Stimulated activated CD4-positive, alpha-beta T cell treated with anti-CD3 and anti-CD28 coated beads, TNF-alpha, amount 100 ng/mL, for 4 hours (primary cell): ENCODE results near the gene TRIM39.
"Not testable (repeated sequence)": the region's sequence is repeated elsewhere in the genome, so short reads cannot be mapped to it uniquely, and the experiment has no call there.

Experiments used
- DNase-seq, 3 experiments: peaks; one replicate each; pipeline ENCODE4 v3.0.0-alpha.2; 2020; ENCODE audit warnings: low read depth in 3 of 3

The TRIM39 gene

DNA sequence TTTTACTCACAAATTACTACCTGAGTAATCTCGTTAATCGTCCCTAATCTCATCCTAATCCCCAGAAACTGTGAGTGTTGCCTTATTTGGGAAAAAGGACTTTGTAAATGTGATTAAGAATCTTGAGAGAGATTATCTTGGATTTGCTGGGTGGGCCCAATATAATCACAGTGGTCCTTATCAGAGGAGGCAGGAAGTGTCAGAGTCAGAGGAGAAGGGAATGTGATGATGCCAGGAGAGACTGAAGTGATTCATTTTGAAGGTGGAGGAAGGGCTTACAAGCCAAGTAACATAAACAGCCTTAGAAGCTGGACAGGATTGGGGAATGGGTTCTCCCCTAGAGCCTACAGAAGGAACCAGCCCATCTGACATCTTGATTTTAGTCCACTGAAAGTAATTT lies 34.9 kb downstream of the TRIM39 start:
- no peak for DNase-seq

DNA sequence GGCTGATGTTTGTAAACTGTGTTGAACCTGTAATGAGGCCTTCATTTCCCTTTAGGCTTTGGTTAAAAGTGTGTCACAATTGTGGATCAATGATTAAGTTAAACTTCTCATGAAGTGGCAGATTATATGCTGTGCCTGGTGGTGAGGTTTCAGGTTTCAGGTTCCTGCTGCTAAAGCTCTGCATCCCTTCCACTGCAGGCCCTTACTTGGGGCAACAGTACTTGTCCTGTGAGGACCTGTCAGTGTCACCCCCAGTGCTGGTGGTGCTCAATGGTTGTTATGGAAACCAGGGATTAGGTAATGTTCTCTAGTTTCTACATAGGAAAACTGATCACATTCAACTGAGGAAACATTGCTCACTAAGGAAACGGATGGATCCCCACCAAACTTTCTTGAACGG lies 36.7 kb downstream of the TRIM39 start:
- no peak for DNase-seq

DNA sequence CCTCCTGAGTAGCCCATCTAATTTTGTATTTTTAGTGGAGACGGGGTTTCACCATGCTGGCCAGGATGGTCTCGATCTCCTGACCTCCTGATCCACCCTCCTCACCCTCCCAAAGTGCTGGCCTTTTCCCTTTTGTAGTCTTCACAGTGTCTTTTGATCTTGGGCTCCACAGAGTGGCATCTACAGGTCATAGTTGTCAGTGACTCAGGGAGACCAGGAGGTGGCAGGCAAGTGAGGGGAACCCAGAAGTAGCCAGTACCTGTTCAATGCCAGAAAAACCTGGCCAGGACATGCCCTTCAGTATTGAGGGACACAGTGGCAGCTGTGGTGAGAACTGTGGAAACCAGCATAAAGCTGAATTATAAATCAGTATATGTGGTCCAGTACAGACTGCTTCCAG lies 37.9 kb downstream of the TRIM39 start:
- no peak for DNase-seq

DNA sequence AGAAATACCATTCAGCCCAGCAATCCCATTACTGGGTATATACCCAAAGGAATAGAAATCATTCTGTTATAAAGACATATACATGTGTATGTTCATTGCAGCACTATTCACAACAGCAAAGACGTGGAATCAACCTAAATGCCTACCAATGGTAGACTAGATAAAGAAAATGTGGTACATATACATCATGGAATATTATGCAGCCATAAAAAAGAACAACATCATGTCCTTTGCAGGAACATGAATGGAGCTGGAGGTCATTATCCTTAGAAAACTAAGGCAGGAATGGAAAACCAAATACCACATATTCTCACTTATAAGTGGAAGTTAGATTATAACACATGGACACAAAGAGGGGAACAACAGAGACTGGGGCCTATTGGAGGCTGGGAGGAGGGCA lies 42.6 kb downstream of the TRIM39 start:
- DNase-seq: not testable (repeated sequence)

DNA sequence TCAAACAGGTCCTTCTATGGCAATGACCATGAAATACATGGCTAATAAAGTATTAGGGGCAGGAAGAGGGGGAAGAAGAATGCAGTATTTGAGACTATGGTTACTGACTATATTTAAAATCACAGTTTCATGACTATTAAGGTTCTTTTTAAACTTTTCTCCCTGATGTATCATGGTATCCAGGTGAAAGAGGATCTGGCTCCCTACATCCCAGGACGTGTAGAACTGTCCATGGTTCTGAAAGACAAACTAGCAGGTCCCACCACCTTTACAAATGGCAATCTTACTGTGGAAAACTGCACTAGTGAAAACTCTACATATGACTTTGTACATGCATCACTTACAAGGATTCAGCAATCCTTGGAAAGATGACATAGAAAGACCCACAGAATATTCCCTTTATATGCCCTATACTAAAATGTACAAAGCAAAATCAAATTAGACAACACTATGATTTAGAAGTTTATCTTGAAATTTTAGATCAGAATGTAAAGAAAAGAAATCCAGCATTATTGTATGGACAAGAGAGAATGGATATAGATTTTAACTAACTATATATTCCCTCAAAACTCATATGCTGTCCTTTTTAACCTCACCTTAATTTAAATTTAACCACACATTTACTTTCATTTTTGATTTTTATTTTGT lies 51.7 kb downstream of the TRIM39 start:
- no peak for DNase-seq

DNA sequence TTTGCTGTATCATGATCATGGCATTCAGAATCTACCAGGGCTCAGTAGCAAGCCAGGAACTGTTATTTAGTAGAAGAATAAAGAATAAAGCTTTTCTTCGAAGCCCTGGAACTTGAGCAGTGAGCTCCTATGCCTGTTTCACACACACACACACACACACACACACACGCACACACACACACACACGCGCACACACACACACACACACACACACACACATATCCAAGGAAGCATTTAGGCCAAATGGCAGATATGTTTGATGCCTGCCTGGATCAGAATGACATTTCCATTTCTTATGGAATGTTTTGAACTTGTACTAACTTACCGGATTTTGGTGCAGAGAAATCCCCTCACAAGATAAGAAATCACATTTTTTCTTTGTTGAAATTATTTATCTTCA lies 53.7 kb downstream of the TRIM39 start:
- DNase-seq: no peak

DNA sequence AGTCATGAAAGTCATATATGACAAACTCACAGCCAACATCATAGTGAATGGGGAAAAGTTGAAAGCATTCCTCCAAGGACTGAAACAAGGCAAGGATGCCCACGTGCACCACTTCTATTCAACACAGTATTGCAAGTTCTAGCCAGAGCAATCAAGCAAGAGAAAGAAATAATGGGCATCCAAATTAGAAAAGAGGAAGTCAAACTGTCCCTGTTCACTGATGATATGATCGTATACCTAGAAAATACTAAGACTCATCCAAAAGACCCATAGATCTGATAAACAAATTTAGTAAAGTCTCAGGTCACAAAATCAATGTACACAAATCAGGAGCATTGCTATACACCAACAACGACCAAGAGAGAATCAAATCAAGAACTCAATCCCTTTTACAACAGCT lies 59.4 kb downstream of the TRIM39 start:
- no peak for DNase-seq

DNA sequence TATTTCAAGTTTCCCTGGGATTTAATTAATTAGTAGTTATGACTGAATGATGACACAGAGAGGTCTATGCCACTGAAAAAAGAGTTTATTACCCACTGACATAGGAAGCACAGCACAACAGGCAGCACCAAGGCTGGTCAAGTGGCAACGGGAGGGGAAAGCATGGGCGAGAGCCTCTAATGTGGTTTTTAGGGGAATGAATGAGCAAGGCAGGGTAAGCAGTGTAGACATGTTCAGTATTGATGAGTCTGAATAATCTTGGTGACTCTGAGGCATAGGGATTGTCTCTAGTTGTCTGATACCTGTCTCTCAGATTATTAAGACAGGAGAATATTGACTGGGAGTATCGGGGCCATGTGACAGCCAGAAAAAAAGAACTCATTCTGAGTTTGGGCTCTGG lies 64.5 kb downstream of the TRIM39 start:
- DNase-seq: no peak
